Liver (tissue), 9 donors: ENCODE data around the gene TMED6. TPM values are rescaled to one million over a fixed set of nuclear protein-coding genes. Genes with fewer than 3 reads are reported as not detected.

ENCODE experiments used
- DNase-seq: peaks from one replicate; pipeline ENCODE4 v3.0.0-alpha.2; 2017; ENCODE audit warnings: low spot score
- H3K27ac ChIP-seq, 2 donors: one replicate each; pipeline ENCODE4 v1.7.0; 2013; ENCODE audit warnings: inconsistent platforms in 2 of 2, low read length in 2 of 2, control low read depth in 1 of 2, low read depth in 1 of 2, mild to moderate bottlenecking in 1 of 2
- H3K27me3 ChIP-seq, 4 donors: one replicate each; pipeline versions ENCODE4 v1.6.1 to v1.7.0; 2013; ENCODE audit warnings: low read length in 3 of 4, inconsistent platforms in 1 of 4, mild to moderate bottlenecking in 1 of 4, moderate library complexity in 1 of 4; ENCODE audit not compliant: control insufficient read depth in 4 of 4, insufficient read depth in 4 of 4
- H3K36me3 ChIP-seq, 4 donors: one replicate each; pipeline versions ENCODE4 v1.6.1 to v1.7.0; 2013; ENCODE audit warnings: low read length in 3 of 4, mild to moderate bottlenecking in 3 of 4, low read depth in 1 of 4, moderate library complexity in 1 of 4; ENCODE audit not compliant: control insufficient read depth in 4 of 4, insufficient read depth in 3 of 4
- H3K4me1 ChIP-seq, 4 donors: one replicate each; pipeline versions ENCODE4 v1.6.1 to v1.7.0; 2013; ENCODE audit warnings: low read length in 3 of 4, mild to moderate bottlenecking in 3 of 4, moderate library complexity in 1 of 4; ENCODE audit not compliant: control insufficient read depth in 4 of 4, insufficient read depth in 4 of 4
- H3K4me3 ChIP-seq, 3 donors: one replicate each; pipeline versions ENCODE4 v1.6.1 to v1.7.0; 2013; ENCODE audit warnings: low read length in 3 of 3, control low read depth in 1 of 3, low read depth in 1 of 3, mild to moderate bottlenecking in 1 of 3
- H3K9ac ChIP-seq, 2 donors: one replicate each; pipeline ENCODE4 v1.7.0; 2013; ENCODE audit warnings: low read length in 2 of 2, mild to moderate bottlenecking in 2 of 2, moderate library complexity in 2 of 2, control low read depth in 1 of 2, low read depth in 1 of 2
- H3K9me3 ChIP-seq, 4 donors: one replicate each; pipeline versions ENCODE4 v1.6.1 to v1.7.0; 2013; ENCODE audit warnings: low read length in 3 of 4; ENCODE audit not compliant: control insufficient read depth in 4 of 4
- ATF3 ChIP-seq: IDR thresholded peaks from 2 replicates; pipeline ENCODE4 v1.6.1; 2016; ENCODE audit warnings: antibody characterized with exemption
- CTCF ChIP-seq: fragments of 150-350 bp; IDR thresholded peaks from 2 replicates; pipeline ENCODE4 v1.5.1; 2017; ENCODE audit warnings: improper control_type of control experiment, low read depth, low read length; ENCODE audit not compliant: missing input control
- EGR1 ChIP-seq, 2 donors: IDR thresholded peaks; 2 replicates each; pipeline ENCODE4 v1.6.1; 2016 to 2018; ENCODE audit warnings: antibody characterized with exemption in 2 of 2, low read depth in 2 of 2
- FOXA1 ChIP-seq: IDR thresholded peaks from 2 replicates; pipeline ENCODE4 v1.6.1; 2016; ENCODE audit warnings: antibody characterized with exemption
- FOXA2 ChIP-seq: IDR thresholded peaks from 2 replicates; pipeline ENCODE4 v1.6.1; 2016; ENCODE audit warnings: antibody characterized with exemption
- GABPA ChIP-seq, 2 donors: IDR thresholded peaks in 1 of 2; conservative IDR thresholded peaks in 1 of 2; 2 replicates each; pipeline ENCODE4 v1.6.1; 2016; ENCODE audit warnings: antibody characterized with exemption in 2 of 2, mild to moderate bottlenecking in 1 of 2, moderate library complexity in 1 of 2
- HNF4G ChIP-seq: IDR thresholded peaks from 2 replicates; pipeline ENCODE4 v1.6.1; 2016; ENCODE audit warnings: antibody characterized with exemption
- JUND ChIP-seq, 2 donors: IDR thresholded peaks; 2 replicates each; pipeline ENCODE4 v1.6.1; 2016; ENCODE audit warnings: antibody characterized with exemption in 2 of 2
- NR2F2 ChIP-seq: IDR thresholded peaks from 2 replicates; pipeline ENCODE4 v1.6.1; 2016; ENCODE audit warnings: antibody characterized with exemption
- RAD21 ChIP-seq, 2 donors: IDR thresholded peaks; 2 replicates each; pipeline ENCODE4 v1.6.1; 2016; ENCODE audit warnings: antibody characterized with exemption in 2 of 2, mild to moderate bottlenecking in 2 of 2
- REST ChIP-seq: IDR thresholded peaks from 2 replicates; pipeline ENCODE4 v1.6.1; 2016; ENCODE audit warnings: antibody characterized with exemption, mild to moderate bottlenecking
- RXRA ChIP-seq, 2 donors: IDR thresholded peaks; 2 replicates each; pipeline ENCODE4 v1.6.1; 2017 to 2018; ENCODE audit warnings: antibody characterized with exemption in 2 of 2, mild to moderate bottlenecking in 1 of 2
- TAF1 ChIP-seq: conservative IDR thresholded peaks from 2 replicates; pipeline ENCODE4 v1.6.1; 2016; ENCODE audit warnings: antibody characterized with exemption, mild to moderate bottlenecking
- YY1 ChIP-seq: IDR thresholded peaks from 2 replicates; pipeline ENCODE4 v1.6.1; 2016; ENCODE audit warnings: antibody characterized with exemption, mild to moderate bottlenecking
- WGBS: extraction: QIAGEN DNeasy Blood & Tissue Kit; methylation state at CpG from one replicate; pipeline ENCODE4 v1.1.7; 2013; 5-methylcytosine and 5-hydroxymethylcytosine counted together
- polyA plus RNA-seq, 2 donors: library from polyadenylated mRNA; stranded (reverse) in 1 of 2; unstranded in 1 of 2; fragments of 200-250 nt in 1 of 2; fragments of >200 nt in 1 of 2; fragmentation: Nextera tagmentation in 1 of 2; extraction: Ambion mirVana in 1 of 2; gene quantifications; one replicate each; pipeline versions ENCODE4 v1.2.1 to v1.2.3, GENCODE V29; 2013 to 2015
- total RNA-seq, 2 donors: library from RNA; depleted of rRNA; stranded (reverse); fragments of >200 nt; gene quantifications; one replicate each; pipeline ENCODE4 v1.2.3, GENCODE V29; 2014
- TF ChIP-seq, protein P1 (sequence below): IDR thresholded peaks from 2 replicates; pipeline ENCODE4 v1.6.1; 2016; ENCODE audit warnings: antibody characterized with exemption
- donor health status: healthy.
- donor health status: healthy.
- donor health status: healthy.
- donor health status: healthy.
- donor health status: healthy.

TMED6 gene
- total and polyA plus RNA-seq, 4 donors: 0.18 to 46.2 (median 11.0) TPM

- Histone ChIP-seq H3K9ac (no peak overlapping the region), H3K4me3 (no peak overlapping the region), H3K9me3 (no peaks in the 10 kb centered on the region), H3K36me3 (peaks cover 0 to 10% (median 4%) of the 10 kb centered on the region in 4 donors), H3K27me3 (no peaks in the 10 kb centered on the region), H3K27ac (no peak overlapping the region), H3K4me1 (peaks cover 3 to 11% (median 8%) of the 10 kb centered on the region in 4 donors)
- DNase-seq: no peak
- WGBS: 64% methylated on average over 6 of the region's 6 CpGs
- TF ChIP-seq EGR1 (IDR thresholded peaks at IDR 0.05; ENCODE audit: low read depth in 2 of 2) (no peak), RXRA (IDR thresholded peaks at IDR 0.05) (no peak), GABPA (IDR thresholded peaks at IDR 0.05 in 1 of 2, conservative IDR thresholded peaks at IDR 0.05 in 1 of 2) (no peak), RAD21 (IDR thresholded peaks at IDR 0.05) (no peak), REST (no peak), TAF1 (no peak), ATF3 (no peak), CTCF (no peak), FOXA1 (no peak), HNF4G (no peak), JUND (IDR thresholded peaks at IDR 0.05) (no peak), NR2F2 (no peak)
- TF ChIP-seq, protein P1, sequence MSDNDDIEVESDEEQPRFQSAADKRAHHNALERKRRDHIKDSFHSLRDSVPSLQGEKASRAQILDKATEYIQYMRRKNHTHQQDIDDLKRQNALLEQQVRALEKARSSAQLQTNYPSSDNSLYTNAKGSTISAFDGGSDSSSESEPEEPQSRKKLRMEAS: no peak
Observed at GRCh38 chr16:69350536-69351133, 951 bp downstream of the TMED6 start.

- peaks cover 0 to 6% (median 2%) of the 10 kb centered on the region in 4 donors for H3K36me3 ChIP-seq
- no peaks in the 10 kb centered on the region for H3K27me3 ChIP-seq
- H3K27ac ChIP-seq: no peak overlapping the region
- H3K4me1 ChIP-seq: peaks cover 3 to 11% (median 8%) of the 10 kb centered on the region in 4 donors
- no peak overlapping the region for H3K9ac ChIP-seq
- TF ChIP-seq CTCF: no peak
- no peak for TF ChIP-seq HNF4G
- no peak for TF ChIP-seq FOXA2
- no peak for TF ChIP-seq YY1
- TF ChIP-seq FOXA1: no peak
- no peak for TF ChIP-seq GABPA (IDR thresholded peaks at IDR 0.05 in 1 of 2, conservative IDR thresholded peaks at IDR 0.05 in 1 of 2)
- no peak for TF ChIP-seq NR2F2
- no peak for DNase-seq
- 94% methylated on average over 10 of the region's 10 CpGs for WGBS
- H3K4me3 ChIP-seq: no peak overlapping the region
- H3K9me3 ChIP-seq: no peaks in the 10 kb centered on the region
Observed at GRCh38 chr16:69349536-69349935, 2.0 kb downstream of the TMED6 start.
